SK-N-SH (cell line): Measurements from ENCODE around the gene ADRA2B. TPM values are rescaled to one million over a fixed set of nuclear protein-coding genes. Genes with fewer than 3 reads are reported as not detected.

Experiments
- CTCF ChIA-PET: fragments of 300-600, 350-600 bp; formaldehyde crosslinking; extraction: SDS; loops from one replicate; lab custom pipeline; 2021; lab: Yijun Ruan, JAX
- POLR2A ChIA-PET: fragments of 350-600 bp; sonication (Branson Sonifier 250); formaldehyde crosslinking; extraction: SDS; loops from one replicate; lab custom pipeline; 2020; ENCODE audit warnings: antibody characterized with exemption, inconsistent platforms; lab: Yijun Ruan, JAX
- DNase-seq: peaks from one replicate; pipeline ENCODE4 v3.0.0; 2012
- H2AFZ ChIP-seq: fragments of 200-600 bp; sonication (generic); 2 replicates; pipeline ENCODE4 v1.8.1; 2016; ENCODE audit warnings: antibody characterized with exemption, mild to moderate bottlenecking, low read depth
- H3F3A ChIP-seq: fragments of 200-600 bp; sonication (generic); replicated peaks from 2 replicates; pipeline ENCODE3; 2016; ENCODE audit warnings: antibody characterized with exemption, mild to moderate bottlenecking; ENCODE audit not compliant: insufficient read depth
- H3K27ac ChIP-seq, 2 experiments: fragments of 200-500 bp in 1 of 2; fragments of 200-600 bp in 1 of 2; sonication (Bioruptor generic) in 1 of 2; sonication (generic), shearing (Covaris generic) in 1 of 2; 2 replicates each; pipeline versions ENCODE4 v1.5.1 to v1.6.1; 2014 to 2016; ENCODE audit warnings: low read depth in 2 of 2, inconsistent platforms in 1 of 2, low read length in 1 of 2, mild to moderate bottlenecking in 1 of 2, mixed read lengths in 1 of 2
- H3K27me3 ChIP-seq: fragments of 200-600 bp; sonication (generic), shearing (Covaris generic); 2 replicates; pipeline ENCODE4 v1.6.1; 2016; ENCODE audit warnings: mixed run types; ENCODE audit not compliant: insufficient read depth
- H3K36me3 ChIP-seq, 2 experiments: fragments of 200-500 bp in 1 of 2; fragments of 200-600 bp in 1 of 2; sonication (Bioruptor generic) in 1 of 2; sonication (generic) in 1 of 2; replicated peaks in 1 of 2; 2 replicates each; pipeline versions ENCODE3 to v1.5.1; 2014 to 2016; ENCODE audit warnings: low read length in 1 of 2, mild to moderate bottlenecking in 1 of 2; ENCODE audit not compliant: insufficient read depth in 2 of 2, control insufficient read depth in 1 of 2
- H3K4me1 ChIP-seq, 2 experiments: fragments of 200-500 bp in 1 of 2; fragments of 200-600 bp in 1 of 2; sonication (Bioruptor generic) in 1 of 2; sonication (generic), shearing (Covaris generic) in 1 of 2; 2 replicates each; pipeline versions ENCODE4 v1.5.1 to v1.6.1; 2014 to 2016; ENCODE audit warnings: low read depth in 1 of 2, low read length in 1 of 2, mixed run types in 1 of 2; ENCODE audit not compliant: insufficient read depth in 2 of 2, control insufficient read depth in 1 of 2
- H3K4me2 ChIP-seq: fragments of 200-600 bp; sonication (generic), shearing (Covaris generic); 2 replicates; pipeline ENCODE4 v1.6.1; 2017; ENCODE audit warnings: mixed run types
- H3K4me3 ChIP-seq, 2 experiments: fragments of 200-500 bp in 1 of 2; fragments of 200-600 bp in 1 of 2; sonication (Bioruptor generic) in 1 of 2; sonication (generic), shearing (Covaris generic) in 1 of 2; 2 replicates each; pipeline versions ENCODE4 v1.5.1 to v1.8.1; 2014 to 2016; ENCODE audit warnings: low read depth in 2 of 2, inconsistent platforms in 1 of 2, low read length in 1 of 2, mild to moderate bottlenecking in 1 of 2, mixed read lengths in 1 of 2, moderate library complexity in 1 of 2
- H3K79me2 ChIP-seq: fragments of 200-600 bp; sonication (generic); 2 replicates; pipeline ENCODE4 v1.8.1; 2017; ENCODE audit warnings: mild to moderate bottlenecking; ENCODE audit not compliant: insufficient read depth
- H3K9ac ChIP-seq: fragments of 200-600 bp; sonication (generic); 2 replicates; pipeline ENCODE4 v1.6.1; 2017; ENCODE audit warnings: mixed run types
- H3K9me2 ChIP-seq: fragments of 200-600 bp; sonication (generic); 2 replicates; pipeline ENCODE4 v1.6.1; 2017; ENCODE audit warnings: mixed run types
- H3K9me3 ChIP-seq: fragments of 200-600 bp; sonication (generic); 2 replicates; pipeline ENCODE4 v1.6.1; 2017; ENCODE audit warnings: mixed run types, mild to moderate bottlenecking, moderate library complexity
- H4K20me1 ChIP-seq: fragments of 200-600 bp; sonication (generic); 2 replicates; pipeline ENCODE4 v1.6.1; 2017; ENCODE audit warnings: mild to moderate bottlenecking, mixed run types; ENCODE audit not compliant: insufficient read depth
- JUND ChIP-seq: IDR thresholded peaks from 2 replicates; pipeline ENCODE4 v1.4.0; 2012
- NRF1 ChIP-seq: IDR thresholded peaks from 2 replicates; pipeline ENCODE4 v1.6.1; 2012; ENCODE audit warnings: low read depth, mild to moderate bottlenecking, low read length
- RAD21 ChIP-seq: IDR thresholded peaks from 2 replicates; pipeline ENCODE4 v1.6.1; 2012; ENCODE audit warnings: mild to moderate bottlenecking, low read length
- RXRA ChIP-seq: IDR thresholded peaks from 2 replicates; pipeline ENCODE4 v1.4.0; 2012; ENCODE audit warnings: low read depth, mild to moderate bottlenecking, borderline replicate concordance
- USF1 ChIP-seq: IDR thresholded peaks from 2 replicates; pipeline ENCODE4 v1.4.0; 2012; ENCODE audit warnings: low read depth, borderline replicate concordance
- YY1 ChIP-seq: IDR thresholded peaks from 2 replicates; pipeline ENCODE4 v1.4.0; 2012; ENCODE audit warnings: low read depth, mild to moderate bottlenecking
- WGBS: methylation state at CpG from one replicate; pipeline ENCODE4 v1.1.6; 2017; ENCODE audit warnings: low lambda C conversion rate; 5-methylcytosine and 5-hydroxymethylcytosine counted together
- polyA plus RNA-seq, 3 experiments: library from polyadenylated mRNA; depleted of rRNA; stranded (reverse); fragments of >200 nt; gene quantifications; 2 replicates each; pipeline ENCODE4 v1.2.3, GENCODE V29; 2012
- TF ChIP-seq, protein P1 (sequence below): IDR thresholded peaks from 2 replicates; pipeline ENCODE4 v1.4.0; 2012; ENCODE audit warnings: low read depth, borderline replicate concordance

ADRA2B gene
- polyA plus RNA-seq, 1 of the 3 experiments (the other 2 are of a cell fraction) = not detected

DNA sequence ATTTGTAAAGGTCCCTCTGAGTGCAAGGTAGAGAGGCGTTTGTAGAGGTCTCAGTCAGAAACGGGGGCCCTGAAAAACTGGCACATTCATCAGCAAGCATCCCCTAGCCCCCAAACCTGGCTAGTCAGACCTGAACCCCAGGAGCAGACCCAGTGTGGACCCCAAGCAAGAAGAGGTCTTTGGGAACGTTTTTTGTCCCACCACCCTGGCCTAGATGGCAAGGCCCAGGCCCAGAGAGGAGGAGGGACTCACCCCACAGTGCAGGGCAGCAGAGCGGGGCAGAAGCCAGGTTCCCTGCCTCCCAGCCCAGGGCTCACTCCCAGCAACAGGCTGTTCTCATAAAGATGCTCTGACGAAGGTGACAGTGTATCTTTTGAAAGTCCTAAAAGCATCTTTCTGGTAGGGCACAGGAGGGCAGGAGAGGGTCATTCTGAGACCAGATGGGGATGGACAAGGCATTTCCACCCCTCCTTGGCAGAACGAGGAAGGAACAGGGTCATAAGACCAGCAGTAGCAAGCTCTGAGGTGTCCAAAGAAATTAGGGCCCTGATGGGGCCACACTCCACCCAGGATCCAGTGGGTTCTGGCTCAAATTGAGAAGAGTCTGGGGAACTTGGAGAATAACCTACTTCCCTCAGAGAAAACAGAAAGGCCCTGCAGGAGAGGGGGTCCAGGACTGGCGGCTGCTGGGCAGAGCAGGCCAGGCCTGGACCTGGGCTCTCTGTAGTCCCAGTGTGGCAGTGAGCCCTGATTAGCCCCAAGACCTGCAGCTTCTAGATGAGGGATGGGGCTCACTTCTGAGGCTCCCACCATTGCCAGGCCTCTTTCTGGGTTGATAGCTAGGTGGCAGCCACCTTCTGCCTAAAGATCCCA, 18.2 kb downstream of the ADRA2B start:
- Histone ChIP-seq H3K4me2 (no peak overlapping the region), H3K36me3 (no peaks in the 10 kb centered on the region), H3K9me2 (no peaks in the 10 kb centered on the region), H3K4me1 (peaks cover 0 to 3% of the 10 kb centered on the region in 2 experiments; a peak in 1 of 4 replicates), H3K79me2 (no peaks in the 10 kb centered on the region), H3K9me3 (no peaks in the 10 kb centered on the region), H3K27me3 (no peaks in the 10 kb centered on the region), H4K20me1 (no peaks in the 10 kb centered on the region), H3K27ac (no peak overlapping the region), H2AFZ (no peak overlapping the region), H3K4me3 (no peak overlapping the region), H3K9ac (no peak overlapping the region), H3F3A (no peaks in the 10 kb centered on the region)
- POLR2A ChIA-PET = no interaction called here
- CTCF ChIA-PET = interaction anchor here (0.8 to 3.2 kb wide), 3 partner anchors 9 to 25 kb away, joined by 3 to 15 read pairs (median 3); no protein-coding TSS in a partner anchor
- peak; percentile 9 for DNase-seq
- TF ChIP-seq RXRA (no peak), RAD21 (0 out of 2 replicates have a peak, but pooled peaks have one; percentile 6)
- TF ChIP-seq, protein P1, sequence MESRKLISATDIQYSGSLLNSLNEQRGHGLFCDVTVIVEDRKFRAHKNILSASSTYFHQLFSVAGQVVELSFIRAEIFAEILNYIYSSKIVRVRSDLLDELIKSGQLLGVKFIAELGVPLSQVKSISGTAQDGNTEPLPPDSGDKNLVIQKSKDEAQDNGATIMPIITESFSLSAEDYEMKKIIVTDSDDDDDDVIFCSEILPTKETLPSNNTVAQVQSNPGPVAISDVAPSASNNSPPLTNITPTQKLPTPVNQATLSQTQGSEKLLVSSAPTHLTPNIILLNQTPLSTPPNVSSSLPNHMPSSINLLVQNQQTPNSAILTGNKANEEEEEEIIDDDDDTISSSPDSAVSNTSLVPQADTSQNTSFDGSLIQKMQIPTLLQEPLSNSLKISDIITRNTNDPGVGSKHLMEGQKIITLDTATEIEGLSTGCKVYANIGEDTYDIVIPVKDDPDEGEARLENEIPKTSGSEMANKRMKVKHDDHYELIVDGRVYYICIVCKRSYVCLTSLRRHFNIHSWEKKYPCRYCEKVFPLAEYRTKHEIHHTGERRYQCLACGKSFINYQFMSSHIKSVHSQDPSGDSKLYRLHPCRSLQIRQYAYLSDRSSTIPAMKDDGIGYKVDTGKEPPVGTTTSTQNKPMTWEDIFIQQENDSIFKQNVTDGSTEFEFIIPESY = no peak
- 59% methylated on average over 7 of the region's 7 CpGs for WGBS

DNA sequence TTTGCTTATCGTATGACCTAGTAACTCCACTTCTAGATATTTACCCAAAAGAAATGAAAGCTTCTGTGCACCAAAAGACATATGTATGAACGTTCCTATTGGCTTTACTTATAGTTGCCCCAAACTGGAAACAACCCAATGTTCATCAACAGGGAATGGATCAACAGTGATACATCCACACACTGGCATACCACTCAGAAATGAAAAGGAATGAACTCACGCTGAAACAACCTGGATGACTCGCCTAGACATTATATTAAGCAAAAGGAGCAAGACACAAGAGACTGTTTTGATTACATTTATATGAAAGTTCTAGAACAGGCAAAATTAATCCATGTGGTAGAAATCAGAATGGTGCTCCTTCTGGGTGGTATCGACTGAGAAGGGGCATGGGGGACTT, 18.9 kb downstream of the ADRA2B start:
- no peaks in the 10 kb centered on the region for H3K36me3 ChIP-seq
- no peak overlapping the region for H3K9ac ChIP-seq
- ChIA-PET POLR2A (no interaction called here), CTCF (no interaction called here)
- no peaks in the 10 kb centered on the region for H3K9me2 ChIP-seq
- H2AFZ ChIP-seq = no peak overlapping the region
- no peaks in the 10 kb centered on the region for H3F3A ChIP-seq
- TF ChIP-seq USF1 = no peak
- no peak for TF ChIP-seq NRF1
- TF ChIP-seq JUND = no peak
- no peak for TF ChIP-seq RAD21
- TF ChIP-seq YY1 = no peak
- no peak overlapping the region for H3K4me3 ChIP-seq
- DNase-seq = no peak
- no peak overlapping the region for H3K27ac ChIP-seq
- WGBS = 67% methylated on average over 5 of the region's 5 CpGs
- H3K79me2 ChIP-seq = no peaks in the 10 kb centered on the region
- no peaks in the 10 kb centered on the region for H3K27me3 ChIP-seq
- no peaks in the 10 kb centered on the region for H3K9me3 ChIP-seq
- H4K20me1 ChIP-seq = no peaks in the 10 kb centered on the region
- H3K4me2 ChIP-seq = no peak overlapping the region
- H3K4me1 ChIP-seq = peaks cover 0 to 3% of the 10 kb centered on the region in 2 experiments; a peak in 1 of 4 replicates
